DND-41 (cell line): ENCODE measurements around the gene MYH7.

Source experiments
- CTCF ChIP-seq: IDR thresholded peaks from 2 replicates; pipeline ENCODE4 v1.5.1; 2012; ENCODE audit warnings: borderline replicate concordance, low read length, moderate library complexity, mild to moderate bottlenecking; ENCODE audit not compliant: poor library complexity, severe bottlenecking; ENCODE audit errors: extremely low read depth
- EZH2 ChIP-seq: IDR thresholded peaks from 3 replicates; pipeline ENCODE4 v1.6.1; 2012; ENCODE audit warnings: borderline replicate concordance, low read depth, mild to moderate bottlenecking, moderate library complexity, low read length, inconsistent platforms; ENCODE audit not compliant: severe bottlenecking

- no peak for TF ChIP-seq CTCF
- no peak for TF ChIP-seq EZH2
Observed at GRCh38 chr14:23409966-23410635, 25.4 kb downstream of the MYH7 start.
